Measurements from ENCODE around the gene HSD17B12.

DNA sequence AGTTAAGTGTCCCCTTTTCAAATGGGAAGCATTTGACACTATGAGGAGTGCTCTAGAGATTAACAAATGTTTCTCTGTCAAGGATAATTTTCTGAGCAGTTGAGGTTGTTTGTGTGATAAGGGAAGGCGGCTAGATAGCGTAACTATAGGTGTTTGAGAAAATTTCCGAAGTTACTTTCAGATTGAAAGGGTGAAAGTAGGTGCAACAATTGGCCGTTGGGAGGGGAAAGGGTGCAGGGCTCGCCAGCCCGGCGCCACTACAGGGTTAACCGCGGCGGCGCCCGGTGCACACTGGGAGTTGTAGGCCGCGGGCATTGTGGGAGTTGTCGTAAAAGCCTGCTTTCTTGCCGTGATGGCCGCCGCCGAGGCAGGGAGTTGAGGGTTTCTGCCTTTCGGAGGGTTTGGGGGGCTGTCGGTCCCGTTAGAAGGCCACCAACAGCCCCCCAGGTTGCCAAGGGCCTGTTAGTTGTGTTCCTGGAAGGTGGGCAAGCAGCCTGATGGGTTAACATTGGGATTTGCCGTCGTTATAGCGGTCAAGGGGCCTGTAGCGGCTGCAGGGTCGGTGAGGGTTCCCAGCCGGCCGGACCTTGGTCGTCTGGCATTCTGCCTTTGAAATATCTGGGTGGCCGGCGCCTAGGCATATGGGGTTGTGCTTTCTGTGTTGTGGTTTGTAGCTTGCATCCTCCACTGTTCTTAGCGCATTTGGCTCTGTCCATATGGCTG lies 36.5 kb upstream of the HSD17B12 start:
- TF ChIP-seq CTCF (optimal IDR thresholded peaks at IDR 0.05 in 1 of 3, IDR thresholded peaks at IDR 0.05 in 1 of 3, conservative IDR thresholded peaks at IDR 0.05 in 1 of 3; ENCODE audit: extremely low read depth in 1 of 3, insufficient read depth in 2 of 3, low read length in 3 of 3) (no peak), EZH2 (IDR thresholded peaks at IDR 0.05; ENCODE audit: low read length) (no peak)

Measured in keratinocyte (primary cell).